BJ (cell line): ENCODE results near the gene GRIN3A. TPM values are rescaled to one million over a fixed set of nuclear protein-coding genes. Genes with fewer than 3 reads are reported as not detected.

Experiments used
- CTCF ChIA-PET: fragments of 350-600 bp; formaldehyde crosslinking; extraction: SDS; loops from one replicate; lab custom pipeline; 2021; ENCODE audit warnings: antibody characterized with exemption, inconsistent platforms; lab: Yijun Ruan, JAX
- POLR2A ChIA-PET: fragments of 300-600 bp; sonication (Branson Sonifier 250); formaldehyde crosslinking; extraction: SDS; loops from one replicate; lab custom pipeline; 2021; ENCODE audit warnings: antibody characterized with exemption; lab: Charles Lee
- DNase-seq: peaks from one replicate; pipeline ENCODE4 v3.0.0-alpha.2; 2011; ENCODE audit warnings: low read depth
- H3K27me3 ChIP-seq: 2 replicates; pipeline ENCODE4 v1.6.0; 2011; ENCODE audit warnings: low read length; ENCODE audit not compliant: control insufficient read depth, insufficient read depth
- H3K36me3 ChIP-seq: 2 replicates; pipeline ENCODE4 v1.5.1; 2011; ENCODE audit warnings: low read length; ENCODE audit not compliant: control insufficient read depth, insufficient read depth
- H3K4me3 ChIP-seq: 2 replicates; pipeline ENCODE4 v1.5.1; 2011; ENCODE audit warnings: low read depth, mild to moderate bottlenecking, control low read depth, low read length
- polyA plus RNA-seq: library from polyadenylated mRNA; depleted of rRNA; stranded (reverse); fragments of >200 nt; gene quantifications from 2 replicates; pipeline ENCODE4 v1.2.3, GENCODE V29; 2011
- TF ChIP-seq, protein P1 (sequence below): IDR thresholded peaks from 2 replicates; pipeline ENCODE4 v1.5.1; 2011; ENCODE audit warnings: low read depth, mild to moderate bottlenecking, control low read depth, inconsistent platforms, low read length, moderate library complexity; ENCODE audit not compliant: insufficient read depth

The GRIN3A gene
- polyA plus RNA-seq, 1 experiment = not detected

DNA sequence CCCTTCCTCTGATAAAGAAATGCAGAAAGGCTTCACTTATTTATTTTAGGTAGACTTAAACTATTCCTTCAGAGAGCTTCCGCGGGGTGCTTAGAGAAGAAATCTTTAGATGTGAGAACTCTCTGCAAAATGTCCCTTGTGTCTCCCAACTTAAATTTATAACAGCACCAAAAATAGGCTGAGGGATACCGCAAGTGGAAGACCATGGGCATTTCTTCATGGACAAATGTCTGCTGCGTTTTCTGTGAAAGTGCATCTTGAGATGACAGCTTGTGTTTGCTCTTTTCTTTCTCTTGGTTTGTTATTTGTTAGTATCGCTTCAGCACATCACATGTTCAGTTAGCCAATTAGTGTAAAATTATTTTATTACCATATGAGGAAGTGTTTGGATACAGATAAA lies 15.3 kb upstream of the GRIN3A start:
- CTCF ChIA-PET = no interaction called here
- TF ChIP-seq, protein P1, sequence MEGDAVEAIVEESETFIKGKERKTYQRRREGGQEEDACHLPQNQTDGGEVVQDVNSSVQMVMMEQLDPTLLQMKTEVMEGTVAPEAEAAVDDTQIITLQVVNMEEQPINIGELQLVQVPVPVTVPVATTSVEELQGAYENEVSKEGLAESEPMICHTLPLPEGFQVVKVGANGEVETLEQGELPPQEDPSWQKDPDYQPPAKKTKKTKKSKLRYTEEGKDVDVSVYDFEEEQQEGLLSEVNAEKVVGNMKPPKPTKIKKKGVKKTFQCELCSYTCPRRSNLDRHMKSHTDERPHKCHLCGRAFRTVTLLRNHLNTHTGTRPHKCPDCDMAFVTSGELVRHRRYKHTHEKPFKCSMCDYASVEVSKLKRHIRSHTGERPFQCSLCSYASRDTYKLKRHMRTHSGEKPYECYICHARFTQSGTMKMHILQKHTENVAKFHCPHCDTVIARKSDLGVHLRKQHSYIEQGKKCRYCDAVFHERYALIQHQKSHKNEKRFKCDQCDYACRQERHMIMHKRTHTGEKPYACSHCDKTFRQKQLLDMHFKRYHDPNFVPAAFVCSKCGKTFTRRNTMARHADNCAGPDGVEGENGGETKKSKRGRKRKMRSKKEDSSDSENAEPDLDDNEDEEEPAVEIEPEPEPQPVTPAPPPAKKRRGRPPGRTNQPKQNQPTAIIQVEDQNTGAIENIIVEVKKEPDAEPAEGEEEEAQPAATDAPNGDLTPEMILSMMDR = no peak
- POLR2A ChIA-PET = no interaction called here

GRCh38 chr9:101751895-101752294 lies 13.4 kb upstream of the GRIN3A start:
- Histone ChIP-seq H3K27me3 (no peaks in the 10 kb centered on the region), H3K4me3 (no peak overlapping the region), H3K36me3 (no peaks in the 10 kb centered on the region)
- no peak for DNase-seq
- ChIA-PET POLR2A (no interaction called here), CTCF (no interaction called here)
- TF ChIP-seq, protein P1 = no peak

More for the DNA sequence above, 15.3 kb upstream of the GRIN3A start:
- no peaks in the 10 kb centered on the region for H3K27me3 ChIP-seq
- H3K4me3 ChIP-seq = no peak overlapping the region
- no peaks in the 10 kb centered on the region for H3K36me3 ChIP-seq
- DNase-seq = no peak

GRCh38 chr9:101739311-101739710 lies 864 bp upstream of the GRIN3A start:
- H3K4me3 ChIP-seq = no peak overlapping the region
- ChIA-PET POLR2A (no interaction called here), CTCF (interaction anchor here (0.9 kb wide), 1 partner anchor 14 kb away, joined by 4 read pairs; no protein-coding TSS in a partner anchor)
- no peak for DNase-seq
- no peaks in the 10 kb centered on the region for H3K36me3 ChIP-seq
- TF ChIP-seq, protein P1 = no peak
- peaks cover 14% of the 10 kb centered on the region for H3K27me3 ChIP-seq

DNA sequence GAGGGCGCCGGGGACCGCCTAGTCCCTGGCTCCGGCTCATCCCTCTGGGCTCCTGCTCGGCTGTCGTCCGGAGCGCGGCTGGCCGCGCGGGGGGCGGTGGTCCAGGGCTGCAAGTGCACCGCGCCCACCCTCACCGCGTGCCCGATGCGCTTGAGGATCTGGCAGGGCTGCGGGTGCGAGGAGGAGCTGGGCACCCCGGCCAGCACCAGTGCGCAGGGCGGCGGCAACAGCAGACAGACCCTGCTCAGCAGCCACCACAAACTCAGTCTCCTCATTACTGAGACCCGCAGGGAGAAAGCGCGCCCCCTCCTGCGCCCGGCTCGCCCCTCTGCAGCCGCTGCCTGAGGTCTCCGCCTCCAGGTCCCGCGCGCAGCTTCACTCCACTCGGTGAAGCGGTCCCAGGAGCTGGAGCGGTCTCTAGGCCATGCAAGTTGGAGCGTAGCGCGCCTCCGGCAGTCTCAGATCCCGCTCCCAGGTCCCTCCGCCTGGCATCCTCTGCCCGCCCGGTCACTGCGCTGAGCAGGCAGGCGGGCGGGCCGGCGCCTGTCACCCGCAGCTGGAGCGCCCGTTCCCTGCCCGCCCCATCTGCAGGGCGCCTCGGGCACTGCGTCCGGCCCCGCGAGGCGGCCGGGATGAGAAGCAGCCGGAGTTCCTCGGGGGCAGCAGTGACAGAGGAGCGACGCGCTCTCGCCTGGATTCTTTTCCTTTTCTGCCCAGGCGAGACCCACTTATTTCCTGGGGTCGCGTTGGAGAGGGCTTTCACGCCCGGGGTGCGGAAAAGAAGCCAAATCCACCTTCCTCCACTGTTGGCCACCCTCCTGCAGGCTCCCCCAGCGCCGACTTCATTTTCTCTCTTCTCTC lies 512 bp downstream of the GRIN3A start:
- CTCF ChIA-PET = interaction anchor here (0.7 to 0.9 kb wide), 2 partner anchors 13 to 128 kb away, joined by 3 to 4 read pairs; no protein-coding TSS in a partner anchor
- no peak for DNase-seq
- no peaks in the 10 kb centered on the region for H3K36me3 ChIP-seq
- no peak overlapping the region for H3K4me3 ChIP-seq
- POLR2A ChIA-PET = no interaction called here
- H3K27me3 ChIP-seq = peaks cover 14% of the 10 kb centered on the region
- TF ChIP-seq, protein P1 = no peak

- CTCF ChIA-PET = no interaction called here
- no peak for DNase-seq
- Histone ChIP-seq H3K36me3 (no peaks in the 10 kb centered on the region), H3K27me3 (peaks cover 14% of the 10 kb centered on the region), H3K4me3 (no peak overlapping the region)
- POLR2A ChIA-PET = no interaction called here
- TF ChIP-seq, protein P1 = no peak
Measured at GRCh38 chr9:101737165-101737704, 1.2 kb downstream of the GRIN3A start.
